HEK293 (cell line): ENCODE results near the gene RAB10.

ENCODE experiments used
- BCL11A ChIP-seq: fragments of 450-650 bp; formaldehyde crosslinking; IDR thresholded peaks from 2 replicates; pipeline ENCODE4 v1.5.1; 2016; ENCODE audit warnings: low read depth, missing biosample characterization, missing genetic modification characterization
- BCL11B ChIP-seq: fragments of 450-650 bp; formaldehyde crosslinking; IDR thresholded peaks from 2 replicates; pipeline ENCODE4 v1.5.1; 2016; ENCODE audit warnings: low read depth, missing biosample characterization, missing genetic modification characterization
- GLIS1 ChIP-seq: fragments of 450-650 bp; formaldehyde crosslinking; IDR thresholded peaks from 2 replicates; pipeline ENCODE4 v1.5.1; 2016; ENCODE audit warnings: missing biosample characterization, missing genetic modification characterization
- IKZF3 ChIP-seq: fragments of 450-650 bp; IDR thresholded peaks from 2 replicates; pipeline ENCODE4 v1.5.0; 2018; ENCODE audit warnings: missing biosample characterization, mild to moderate bottlenecking, missing genetic modification characterization, moderate library complexity
- INSM2 ChIP-seq: fragments of 450-650 bp; formaldehyde crosslinking; IDR thresholded peaks from 2 replicates; pipeline ENCODE4 v1.5.1; 2016; ENCODE audit warnings: missing biosample characterization, missing genetic modification characterization
- KLF8 ChIP-seq: fragments of 450-650 bp; formaldehyde crosslinking; IDR thresholded peaks from 2 replicates; pipeline ENCODE4 v1.5.1; 2016; ENCODE audit warnings: missing biosample characterization, missing genetic modification characterization
- PBX3 ChIP-seq: sonication (generic); formaldehyde crosslinking; IDR thresholded peaks from 2 replicates; pipeline ENCODE4 v1.8.1; 2022; ENCODE audit warnings: mild to moderate bottlenecking, moderate library complexity, missing genetic modification reagents
- REPIN1 ChIP-seq: fragments of 450-650 bp; formaldehyde crosslinking; IDR thresholded peaks from 2 replicates; pipeline ENCODE4 v1.5.1; 2017; ENCODE audit warnings: missing biosample characterization, missing genetic modification characterization, low read depth
- SP7 ChIP-seq: fragments of 450-650 bp; formaldehyde crosslinking; IDR thresholded peaks from 2 replicates; pipeline ENCODE4 v1.5.1; 2016; ENCODE audit warnings: missing biosample characterization, missing genetic modification characterization
- WT1 ChIP-seq: fragments of 450-650 bp; formaldehyde crosslinking; IDR thresholded peaks from 2 replicates; pipeline ENCODE4 v1.5.1; 2016; ENCODE audit warnings: missing biosample characterization, missing genetic modification characterization
- ZBTB21 ChIP-seq: fragments of 450-650 bp; formaldehyde crosslinking; IDR thresholded peaks from 2 replicates; pipeline ENCODE4 v1.5.1; 2017; ENCODE audit warnings: missing biosample characterization, missing genetic modification characterization
- ZBTB6 ChIP-seq: fragments of 450-650 bp; formaldehyde crosslinking; IDR thresholded peaks from 2 replicates; pipeline ENCODE4 v1.5.1; 2017; ENCODE audit warnings: missing biosample characterization, missing genetic modification characterization
- ZFP3 ChIP-seq: fragments of 450-650 bp; formaldehyde crosslinking; IDR thresholded peaks from 2 replicates; pipeline ENCODE4 v1.5.1; 2016; ENCODE audit warnings: low read depth, missing biosample characterization, missing genetic modification characterization
- ZNF114 ChIP-seq: fragments of 450-650 bp; formaldehyde crosslinking; IDR thresholded peaks from 2 replicates; pipeline ENCODE4 v1.5.0; 2017; ENCODE audit warnings: missing biosample characterization, missing genetic modification characterization
- ZNF121 ChIP-seq: fragments of 450-650 bp; formaldehyde crosslinking; IDR thresholded peaks from 2 replicates; pipeline ENCODE4 v1.5.1; 2016; ENCODE audit warnings: missing biosample characterization, missing genetic modification characterization
- ZNF155 ChIP-seq: fragments of 450-650 bp; formaldehyde crosslinking; IDR thresholded peaks from 2 replicates; pipeline ENCODE4 v1.5.1; 2016; ENCODE audit warnings: missing biosample characterization, missing genetic modification characterization
- ZNF174 ChIP-seq: fragments of 450-650 bp; formaldehyde crosslinking; IDR thresholded peaks from 2 replicates; pipeline ENCODE4 v1.5.0; 2017; ENCODE audit warnings: missing biosample characterization, mild to moderate bottlenecking, missing genetic modification characterization
- ZNF202 ChIP-seq: fragments of 450-650 bp; formaldehyde crosslinking; IDR thresholded peaks from 2 replicates; pipeline ENCODE4 v1.5.1; 2016; ENCODE audit warnings: missing biosample characterization, missing genetic modification characterization, borderline replicate concordance
- ZNF341 ChIP-seq: fragments of 450-650 bp; formaldehyde crosslinking; IDR thresholded peaks from 2 replicates; pipeline ENCODE4; 2016; ENCODE audit warnings: low read depth, missing biosample characterization, missing genetic modification characterization
- ZNF416 ChIP-seq: fragments of 450-650 bp; formaldehyde crosslinking; IDR thresholded peaks from 2 replicates; pipeline ENCODE4 v1.5.1; 2016; ENCODE audit warnings: missing biosample characterization, missing genetic modification characterization
- ZNF426 ChIP-seq: fragments of 450-650 bp; formaldehyde crosslinking; IDR thresholded peaks from 2 replicates; pipeline ENCODE4 v1.5.1; 2017; ENCODE audit warnings: missing biosample characterization, missing genetic modification characterization, mild to moderate bottlenecking, inconsistent platforms, moderate library complexity
- ZNF501 ChIP-seq: fragments of 450-650 bp; formaldehyde crosslinking; IDR thresholded peaks from 2 replicates; pipeline ENCODE4 v1.5.1; 2016; ENCODE audit warnings: missing biosample characterization, missing genetic modification characterization
- ZNF558 ChIP-seq: fragments of 450-650 bp; formaldehyde crosslinking; IDR thresholded peaks from 2 replicates; pipeline ENCODE4 v1.5.1; 2016; ENCODE audit warnings: missing biosample characterization, missing genetic modification characterization
- ZNF707 ChIP-seq: fragments of 450-650 bp; formaldehyde crosslinking; IDR thresholded peaks from 2 replicates; pipeline ENCODE4 v1.5.1; 2016; ENCODE audit warnings: missing biosample characterization, missing genetic modification characterization
- ZNF768 ChIP-seq: fragments of 450-650 bp; formaldehyde crosslinking; IDR thresholded peaks from 2 replicates; pipeline ENCODE4 v1.5.1; 2018; ENCODE audit warnings: missing biosample characterization, mild to moderate bottlenecking, missing genetic modification characterization
- ZNF843 ChIP-seq: fragments of 450-650 bp; formaldehyde crosslinking; IDR thresholded peaks from 2 replicates; pipeline ENCODE4 v1.5.1; 2016; ENCODE audit warnings: missing biosample characterization, missing genetic modification characterization
- TF ChIP-seq, protein P1 (sequence below): fragments of 450-650 bp; formaldehyde crosslinking; IDR thresholded peaks from 2 replicates; pipeline ENCODE4 v1.5.1; 2017; ENCODE audit warnings: missing biosample characterization, missing genetic modification characterization
- TF ChIP-seq, protein P2 (sequence below): fragments of 450-650 bp; formaldehyde crosslinking; IDR thresholded peaks from 2 replicates; pipeline ENCODE4; 2016; ENCODE audit warnings: missing biosample characterization, missing genetic modification characterization
- TF ChIP-seq, protein P3 (sequence below): fragments of 450-650 bp; formaldehyde crosslinking; IDR thresholded peaks from 2 replicates; pipeline ENCODE4 v1.5.1; 2017; ENCODE audit warnings: missing biosample characterization, missing genetic modification characterization
- TF ChIP-seq, protein P4 (sequence below): fragments of 450-650 bp; IDR thresholded peaks from 2 replicates; pipeline ENCODE4 v1.5.1; 2018; ENCODE audit warnings: missing biosample characterization, missing genetic modification characterization

RAB10 gene

DNA sequence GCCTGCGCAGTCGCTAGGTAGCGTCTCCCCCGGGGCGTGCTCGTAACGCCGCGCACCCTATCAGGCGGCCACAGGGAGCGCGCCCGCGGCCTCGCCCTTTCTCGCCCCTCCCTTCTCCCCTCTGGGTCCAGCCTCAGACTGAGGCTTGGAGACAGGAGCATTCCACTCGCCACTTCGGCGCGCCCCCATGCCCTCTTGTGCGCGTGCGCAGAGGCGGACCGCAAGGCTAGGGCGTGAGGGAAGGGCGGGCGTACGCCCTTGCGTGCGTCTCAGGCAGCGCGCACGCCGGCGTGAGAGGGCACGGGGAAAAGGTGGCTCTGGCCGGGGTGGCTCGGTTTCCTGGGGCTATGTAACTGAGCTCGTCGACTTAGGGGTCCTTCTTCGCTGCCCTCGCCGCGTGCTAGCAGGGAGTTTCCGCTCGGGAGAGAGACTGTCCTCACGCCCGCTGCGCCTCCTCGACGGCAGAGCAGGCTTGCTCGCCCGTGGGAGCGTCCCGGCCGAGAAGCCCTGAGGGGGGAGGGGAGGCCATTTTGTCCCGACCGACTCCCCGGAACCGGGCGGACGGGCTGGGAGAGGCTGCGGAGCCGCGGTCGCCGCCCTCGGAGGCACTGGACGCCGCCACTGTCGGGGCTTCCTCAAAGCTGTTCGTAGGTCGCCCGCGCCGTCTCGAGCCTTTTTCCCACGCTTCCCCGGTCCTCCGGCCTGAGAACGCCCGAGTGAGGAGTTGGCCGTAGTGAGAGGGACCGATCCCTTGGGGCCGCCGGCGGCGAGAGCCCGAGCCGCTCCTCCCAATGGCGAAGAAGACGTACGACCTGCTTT is at the start of gene RAB10 (continued):
- no peak for TF ChIP-seq ZBTB6 (tag by site-specific recombination)
- TF ChIP-seq IKZF3 (tag by site-specific recombination): no peak
- TF ChIP-seq ZNF202 (tag by site-specific recombination): no peak
- TF ChIP-seq ZNF114: no peak
- TF ChIP-seq REPIN1 (tag by site-specific recombination): no peak
- TF ChIP-seq ZNF341 (tag by site-specific recombination): peak; percentile 20
- TF ChIP-seq GLIS1 (tag by site-specific recombination): 0 out of 2 replicates have a peak, but pooled peaks have one; percentile 6
- TF ChIP-seq ZNF843: peak; percentile 70; the same call in 1 of the 2 replicates
- TF ChIP-seq ZNF707: no peak
- peak; percentile 50; the same call in 1 of the 2 replicates for TF ChIP-seq INSM2 (tag by site-specific recombination)
- TF ChIP-seq ZNF426 (tag by site-specific recombination): no peak
- TF ChIP-seq, protein P1, sequence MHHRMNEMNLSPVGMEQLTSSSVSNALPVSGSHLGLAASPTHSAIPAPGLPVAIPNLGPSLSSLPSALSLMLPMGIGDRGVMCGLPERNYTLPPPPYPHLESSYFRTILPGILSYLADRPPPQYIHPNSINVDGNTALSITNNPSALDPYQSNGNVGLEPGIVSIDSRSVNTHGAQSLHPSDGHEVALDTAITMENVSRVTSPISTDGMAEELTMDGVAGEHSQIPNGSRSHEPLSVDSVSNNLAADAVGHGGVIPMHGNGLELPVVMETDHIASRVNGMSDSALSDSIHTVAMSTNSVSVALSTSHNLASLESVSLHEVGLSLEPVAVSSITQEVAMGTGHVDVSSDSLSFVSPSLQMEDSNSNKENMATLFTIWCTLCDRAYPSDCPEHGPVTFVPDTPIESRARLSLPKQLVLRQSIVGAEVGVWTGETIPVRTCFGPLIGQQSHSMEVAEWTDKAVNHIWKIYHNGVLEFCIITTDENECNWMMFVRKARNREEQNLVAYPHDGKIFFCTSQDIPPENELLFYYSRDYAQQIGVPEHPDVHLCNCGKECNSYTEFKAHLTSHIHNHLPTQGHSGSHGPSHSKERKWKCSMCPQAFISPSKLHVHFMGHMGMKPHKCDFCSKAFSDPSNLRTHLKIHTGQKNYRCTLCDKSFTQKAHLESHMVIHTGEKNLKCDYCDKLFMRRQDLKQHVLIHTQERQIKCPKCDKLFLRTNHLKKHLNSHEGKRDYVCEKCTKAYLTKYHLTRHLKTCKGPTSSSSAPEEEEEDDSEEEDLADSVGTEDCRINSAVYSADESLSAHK (tag by site-specific recombination): no peak
- TF ChIP-seq ZNF501 (tag by site-specific recombination): peak; percentile 94
- no peak for TF ChIP-seq BCL11A (tag by site-specific recombination)
- TF ChIP-seq SP7: peak; percentile 68
- no peak for TF ChIP-seq ZNF558 (tag by site-specific recombination)
- TF ChIP-seq ZNF121 (tag by site-specific recombination): no peak
- no peak for TF ChIP-seq ZNF416 (tag by site-specific recombination)
- TF ChIP-seq, protein P2, sequence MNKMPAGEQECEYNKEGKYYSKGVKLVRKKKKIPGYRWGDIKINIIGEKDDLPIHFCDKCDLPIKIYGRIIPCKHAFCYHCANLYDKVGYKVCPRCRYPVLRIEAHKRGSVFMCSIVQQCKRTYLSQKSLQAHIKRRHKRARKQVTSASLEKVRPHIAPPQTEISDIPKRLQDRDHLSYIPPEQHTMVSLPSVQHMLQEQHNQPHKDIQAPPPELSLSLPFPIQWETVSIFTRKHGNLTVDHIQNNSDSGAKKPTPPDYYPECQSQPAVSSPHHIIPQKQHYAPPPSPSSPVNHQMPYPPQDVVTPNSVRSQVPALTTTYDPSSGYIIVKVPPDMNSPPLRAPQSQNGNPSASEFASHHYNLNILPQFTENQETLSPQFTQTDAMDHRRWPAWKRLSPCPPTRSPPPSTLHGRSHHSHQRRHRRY: no peak
- TF ChIP-seq KLF8 (tag by site-specific recombination): peak; percentile 98
- no peak for TF ChIP-seq ZNF174 (tag by site-specific recombination)
- no peak for TF ChIP-seq ZFP3
- TF ChIP-seq, protein P3, sequence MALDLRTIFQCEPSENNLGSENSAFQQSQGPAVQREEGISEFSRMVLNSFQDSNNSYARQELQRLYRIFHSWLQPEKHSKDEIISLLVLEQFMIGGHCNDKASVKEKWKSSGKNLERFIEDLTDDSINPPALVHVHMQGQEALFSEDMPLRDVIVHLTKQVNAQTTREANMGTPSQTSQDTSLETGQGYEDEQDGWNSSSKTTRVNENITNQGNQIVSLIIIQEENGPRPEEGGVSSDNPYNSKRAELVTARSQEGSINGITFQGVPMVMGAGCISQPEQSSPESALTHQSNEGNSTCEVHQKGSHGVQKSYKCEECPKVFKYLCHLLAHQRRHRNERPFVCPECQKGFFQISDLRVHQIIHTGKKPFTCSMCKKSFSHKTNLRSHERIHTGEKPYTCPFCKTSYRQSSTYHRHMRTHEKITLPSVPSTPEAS: peak; percentile 14; the same call in 1 of the 2 replicates
- TF ChIP-seq PBX3: peak; percentile 88; the same call in 1 of the 2 replicates
- TF ChIP-seq BCL11B: no peak
- no peak for TF ChIP-seq ZNF155
- no peak for TF ChIP-seq ZBTB21 (tag by site-specific recombination)
- TF ChIP-seq, protein P4, sequence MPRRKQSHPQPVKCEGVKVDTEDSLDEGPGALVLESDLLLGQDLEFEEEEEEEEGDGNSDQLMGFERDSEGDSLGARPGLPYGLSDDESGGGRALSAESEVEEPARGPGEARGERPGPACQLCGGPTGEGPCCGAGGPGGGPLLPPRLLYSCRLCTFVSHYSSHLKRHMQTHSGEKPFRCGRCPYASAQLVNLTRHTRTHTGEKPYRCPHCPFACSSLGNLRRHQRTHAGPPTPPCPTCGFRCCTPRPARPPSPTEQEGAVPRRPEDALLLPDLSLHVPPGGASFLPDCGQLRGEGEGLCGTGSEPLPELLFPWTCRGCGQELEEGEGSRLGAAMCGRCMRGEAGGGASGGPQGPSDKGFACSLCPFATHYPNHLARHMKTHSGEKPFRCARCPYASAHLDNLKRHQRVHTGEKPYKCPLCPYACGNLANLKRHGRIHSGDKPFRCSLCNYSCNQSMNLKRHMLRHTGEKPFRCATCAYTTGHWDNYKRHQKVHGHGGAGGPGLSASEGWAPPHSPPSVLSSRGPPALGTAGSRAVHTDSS: no peak
- no peak for TF ChIP-seq ZNF768
- TF ChIP-seq WT1 (tag by site-specific recombination): peak; percentile 63; the same call in 1 of the 2 replicates
